ENCODE data around the gene CENPE.
"Not testable (repeated sequence)": the region's sequence is repeated elsewhere in the genome, so short reads cannot be mapped to it uniquely, and the experiment has no call there.

The CENPE gene

GRCh38 chr4:103201253-103201652, 3.1 kb upstream of the CENPE start:
- no peak overlapping the region for H3K4me3 ChIP-seq (ENCODE audit: low read depth, low read length)
- no peak for DNase-seq (ENCODE audit: low read depth)
- TF ChIP-seq POLR2A (IDR thresholded peaks at IDR 0.05; ENCODE audit: extremely low read depth, insufficient read length), result no peak
- TF ChIP-seq MYC (IDR thresholded peaks at IDR 0.05; ENCODE audit: low read depth, low read length), result no peak
- TF ChIP-seq, protein P1, sequence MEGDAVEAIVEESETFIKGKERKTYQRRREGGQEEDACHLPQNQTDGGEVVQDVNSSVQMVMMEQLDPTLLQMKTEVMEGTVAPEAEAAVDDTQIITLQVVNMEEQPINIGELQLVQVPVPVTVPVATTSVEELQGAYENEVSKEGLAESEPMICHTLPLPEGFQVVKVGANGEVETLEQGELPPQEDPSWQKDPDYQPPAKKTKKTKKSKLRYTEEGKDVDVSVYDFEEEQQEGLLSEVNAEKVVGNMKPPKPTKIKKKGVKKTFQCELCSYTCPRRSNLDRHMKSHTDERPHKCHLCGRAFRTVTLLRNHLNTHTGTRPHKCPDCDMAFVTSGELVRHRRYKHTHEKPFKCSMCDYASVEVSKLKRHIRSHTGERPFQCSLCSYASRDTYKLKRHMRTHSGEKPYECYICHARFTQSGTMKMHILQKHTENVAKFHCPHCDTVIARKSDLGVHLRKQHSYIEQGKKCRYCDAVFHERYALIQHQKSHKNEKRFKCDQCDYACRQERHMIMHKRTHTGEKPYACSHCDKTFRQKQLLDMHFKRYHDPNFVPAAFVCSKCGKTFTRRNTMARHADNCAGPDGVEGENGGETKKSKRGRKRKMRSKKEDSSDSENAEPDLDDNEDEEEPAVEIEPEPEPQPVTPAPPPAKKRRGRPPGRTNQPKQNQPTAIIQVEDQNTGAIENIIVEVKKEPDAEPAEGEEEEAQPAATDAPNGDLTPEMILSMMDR (IDR thresholded peaks at IDR 0.05; ENCODE audit: low read depth, low read length), result no peak
- TF ChIP-seq MAX (IDR thresholded peaks at IDR 0.05; ENCODE audit: low read depth, low read length), result no peak

- TF ChIP-seq, protein P1 (IDR thresholded peaks at IDR 0.05; ENCODE audit: low read depth, low read length), result no peak
- TF ChIP-seq MAX (IDR thresholded peaks at IDR 0.05; ENCODE audit: low read depth, low read length), result no peak
- no peak for TF ChIP-seq MYC (IDR thresholded peaks at IDR 0.05; ENCODE audit: low read depth, low read length)
- TF ChIP-seq POLR2A (IDR thresholded peaks at IDR 0.05; ENCODE audit: extremely low read depth, insufficient read length), result no peak
- H3K4me3 ChIP-seq (ENCODE audit: low read depth, low read length), result no peak overlapping the region
- DNase-seq (ENCODE audit: low read depth), result no peak
These were observed 866 bp upstream of the CENPE start for GRCh38 chr4:103199009-103199408.

DNA sequence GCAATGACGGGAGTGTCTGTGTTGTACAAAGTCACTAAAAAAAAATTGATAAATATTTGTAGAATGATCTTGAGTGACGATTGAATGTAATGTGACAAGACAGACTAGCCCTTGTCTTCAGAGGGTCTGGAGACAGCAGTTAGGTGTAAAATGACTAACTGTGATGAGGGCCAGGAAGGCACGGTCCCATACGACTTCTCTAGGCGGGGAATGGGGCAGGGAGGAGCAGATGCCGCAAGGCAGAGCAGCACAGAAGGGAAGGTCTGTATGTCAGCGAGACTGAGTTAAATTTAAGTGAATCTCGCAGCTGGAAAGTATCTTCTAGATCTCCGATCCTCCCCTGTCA, 405 bp downstream of the CENPE start:
- TF ChIP-seq, protein P1 (IDR thresholded peaks at IDR 0.05; ENCODE audit: low read depth, low read length), result no peak
- no peak for TF ChIP-seq MYC (IDR thresholded peaks at IDR 0.05; ENCODE audit: low read depth, low read length)
- no peak for TF ChIP-seq POLR2A (IDR thresholded peaks at IDR 0.05; ENCODE audit: extremely low read depth, insufficient read length)
- TF ChIP-seq MAX (IDR thresholded peaks at IDR 0.05; ENCODE audit: low read depth, low read length), result no peak
- peak overlapping the region; percentile 92 for H3K4me3 ChIP-seq (ENCODE audit: low read depth, low read length)
- no peak for DNase-seq (ENCODE audit: low read depth)

- H3K4me3 ChIP-seq (ENCODE audit: low read depth, low read length), result no peak overlapping the region
- DNase-seq (ENCODE audit: low read depth), result no peak
- TF ChIP-seq MYC (IDR thresholded peaks at IDR 0.05; ENCODE audit: low read depth, low read length), result no peak
- TF ChIP-seq, protein P1 (IDR thresholded peaks at IDR 0.05; ENCODE audit: low read depth, low read length), result no peak
- no peak for TF ChIP-seq MAX (IDR thresholded peaks at IDR 0.05; ENCODE audit: low read depth, low read length)
- no peak for TF ChIP-seq POLR2A (IDR thresholded peaks at IDR 0.05; ENCODE audit: extremely low read depth, insufficient read length)
These were observed 4.7 kb downstream of the CENPE start for GRCh38 chr4:103193457-103193856.

- DNase-seq (ENCODE audit: low read depth), result no peak
- TF ChIP-seq MYC (IDR thresholded peaks at IDR 0.05; ENCODE audit: low read depth, low read length), result no peak
- no peak for TF ChIP-seq POLR2A (IDR thresholded peaks at IDR 0.05; ENCODE audit: extremely low read depth, insufficient read length)
- TF ChIP-seq, protein P1 (IDR thresholded peaks at IDR 0.05; ENCODE audit: low read depth, low read length), result no peak
- no peak for TF ChIP-seq MAX (IDR thresholded peaks at IDR 0.05; ENCODE audit: low read depth, low read length)
- H3K4me3 ChIP-seq (ENCODE audit: low read depth, low read length), result no peak overlapping the region
These were observed 27.1 kb downstream of the CENPE start for GRCh38 chr4:103171006-103171405.

GRCh38 chr4:103169750-103170149, 28.4 kb downstream of the CENPE start:
- DNase-seq (ENCODE audit: low read depth); H3K4me3 ChIP-seq (ENCODE audit: low read depth, low read length): not testable (repeated sequence)

All from NB4 (cell line).